Cardiac septum (tissue), 1 donor: ENCODE measurements around the gene ACP1. TPM values are rescaled to one million over a fixed set of nuclear protein-coding genes. Genes with fewer than 3 reads are reported as not detected.

ENCODE experiments used
- total RNA-seq: library from RNA; stranded (reverse); fragmentation: NEBNext Ultra II Directional; extraction: Animal tissue kit (Norgen Biotek cat#: 25700); gene quantifications from one replicate; pipeline ENCODE4 v1.2.1, GENCODE V29; 2021
- donor health status: DM: no; HTN: no; CAD: no.

ACP1 gene
- total RNA-seq, 1 donor from 2014 or later: 64.6 TPM

Other genes with a start within 250 kb of the ACP1 start
- gene FAM110C, start 218.4 kb upstream of the ACP1 start, total RNA-seq: 4.0 TPM
- gene SH3YL1, start 915 bp upstream of the ACP1 start, total RNA-seq: 12.9 TPM
- 2.7 TPM for gene ALKAL2, start 23.1 kb downstream of the ACP1 start, total RNA-seq